DMS114 treated with DMSO at 0.1 percent for 48 hours (cell line): Measurements from ENCODE around the gene PLCE1.
"Not testable (repeated sequence)": the region's sequence is repeated elsewhere in the genome, so short reads cannot be mapped to it uniquely, and the experiment has no call there.

ENCODE experiments used
- DNase-seq: peaks from one replicate; lab custom pipeline; 2025; ENCODE audit not compliant: unreplicated experiment; lab: John Stamatoyannopoulos, UW

Gene PLCE1

DNA sequence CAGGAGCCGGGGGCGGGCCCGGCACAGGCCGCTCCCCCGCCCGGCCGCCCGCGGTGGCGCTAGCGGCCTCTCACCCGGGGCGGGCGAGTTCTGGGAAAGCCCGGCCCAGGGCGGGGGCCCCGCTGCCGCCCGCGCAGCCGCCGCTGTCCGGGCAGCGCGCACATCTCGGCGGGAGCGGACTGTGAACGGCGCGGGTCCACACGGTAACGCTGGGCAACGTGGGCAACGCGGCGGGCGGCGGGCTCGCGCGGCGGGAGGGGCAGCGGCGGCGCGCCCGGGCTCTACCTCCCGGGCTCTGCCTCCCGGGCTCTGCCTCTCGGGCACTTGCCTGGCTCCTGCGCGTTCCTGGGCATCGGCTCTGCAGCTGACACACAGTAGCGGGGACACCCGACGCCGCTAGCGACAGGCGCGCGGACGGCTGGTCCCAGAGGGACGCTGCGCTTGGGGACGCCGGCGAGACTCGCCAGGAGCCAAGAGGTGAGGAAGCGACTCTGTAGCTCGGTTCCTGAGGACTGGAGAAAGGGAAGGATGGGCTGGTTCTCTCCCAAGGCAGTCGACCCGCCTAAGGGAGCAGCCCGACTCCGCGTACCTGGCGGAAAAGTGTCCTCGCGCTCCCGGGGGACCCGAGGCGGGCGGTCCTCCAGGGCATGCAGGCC, at the start of gene PLCE1:
Gene PLCE1 (plus strand): TSS at position 150 of the 656 bp plus-strand sequence. CDS start 37,116 bp downstream, outside the sequence.
- peak; percentile 11 for DNase-seq

- DNase-seq, result no peak
Observed at GRCh38 chr10:93945819-93946218, 47.9 kb upstream of the PLCE1 start.

DNA sequence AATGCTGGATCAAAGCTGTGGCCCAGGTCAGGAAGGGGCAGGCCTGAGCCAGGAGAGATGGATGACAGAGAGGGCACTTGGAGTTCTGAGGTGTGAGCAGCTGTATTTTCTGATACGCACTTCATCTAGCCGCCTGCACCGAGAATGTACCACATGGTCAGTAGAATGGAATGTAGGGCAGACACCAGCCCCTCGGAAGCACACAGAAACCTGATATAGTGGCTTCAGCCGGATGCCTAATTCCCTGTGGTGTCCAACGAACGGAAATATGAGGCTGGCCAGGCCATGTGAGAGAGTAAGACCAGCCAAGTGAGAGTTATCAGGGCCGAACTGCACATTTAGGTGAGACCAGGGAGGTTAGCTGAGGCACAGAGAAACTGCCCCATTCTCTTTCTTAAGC, 46.7 kb upstream of the PLCE1 start:
- DNase-seq, result no peak

- DNase-seq, result no peak
Observed at GRCh38 chr10:93947524-93947923, 46.2 kb upstream of the PLCE1 start.

DNA sequence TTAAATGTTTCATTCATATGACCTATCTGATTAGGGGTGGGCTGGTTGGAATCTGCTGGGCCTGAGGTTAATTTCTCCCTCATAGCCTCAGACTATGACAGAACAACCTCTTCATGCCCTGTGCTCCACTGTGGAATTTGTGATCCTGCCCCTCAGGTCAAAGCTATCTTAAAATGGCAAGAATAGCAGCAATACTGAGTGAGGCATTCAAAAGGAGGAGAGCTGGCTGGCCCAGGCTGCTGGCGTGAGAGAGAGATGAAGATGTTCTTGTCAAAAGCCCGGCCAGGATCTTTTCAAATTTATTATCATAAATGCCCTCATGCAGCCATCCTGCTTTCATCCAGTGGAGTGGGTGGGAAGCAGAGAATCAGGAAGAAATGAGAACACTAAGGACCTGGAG, 41.8 kb upstream of the PLCE1 start:
- DNase-seq, result no peak

DNA sequence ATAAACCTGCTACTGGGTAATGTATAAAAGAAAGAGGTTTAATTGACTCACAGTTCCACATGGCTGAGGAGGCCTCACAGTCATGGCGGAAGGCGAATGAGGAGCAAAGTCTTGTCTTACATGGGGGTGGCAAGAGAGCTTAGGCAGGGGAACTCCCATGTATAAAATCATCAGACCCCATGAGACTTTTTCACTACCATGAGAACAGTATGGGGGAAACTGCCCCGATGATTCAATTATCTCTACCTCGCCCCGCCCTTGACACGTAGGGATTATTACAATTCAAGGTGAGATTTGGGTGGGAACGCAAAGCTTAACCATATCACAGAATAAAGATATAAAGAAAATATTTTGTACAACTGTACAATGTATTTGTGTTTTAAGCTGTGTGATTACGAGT, 39.4 kb upstream of the PLCE1 start:
- DNase-seq, result no peak

DNA sequence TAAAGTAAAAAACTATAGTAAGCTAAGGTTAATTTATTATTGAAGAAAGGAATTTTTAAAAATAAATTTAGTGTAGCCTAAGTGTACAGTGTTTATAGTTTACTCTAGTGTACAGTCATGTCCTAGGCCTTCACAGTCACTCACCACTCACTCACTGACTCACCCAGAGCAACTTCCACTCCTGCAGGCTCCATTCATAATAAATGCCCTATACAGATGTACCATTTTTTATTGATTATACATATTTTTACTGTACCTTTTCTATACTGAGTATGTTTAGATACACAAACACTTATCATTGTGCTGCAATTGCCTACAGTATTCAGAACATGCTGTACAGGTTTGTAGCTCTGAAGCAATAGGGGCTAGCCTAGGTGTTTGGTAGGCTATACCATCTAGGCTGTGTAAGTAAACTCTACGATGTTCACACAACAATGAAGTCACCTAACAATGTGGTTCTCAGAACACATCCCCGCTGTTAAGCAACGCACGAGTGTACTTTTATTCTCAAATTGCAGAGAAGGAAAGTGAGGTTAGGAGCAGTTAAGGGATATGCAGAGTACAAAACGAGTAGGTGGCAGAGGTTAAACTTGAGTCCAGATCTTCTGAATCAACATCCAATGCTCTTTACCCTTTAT, 38.9 kb upstream of the PLCE1 start:
- DNase-seq, result no peak

DNA sequence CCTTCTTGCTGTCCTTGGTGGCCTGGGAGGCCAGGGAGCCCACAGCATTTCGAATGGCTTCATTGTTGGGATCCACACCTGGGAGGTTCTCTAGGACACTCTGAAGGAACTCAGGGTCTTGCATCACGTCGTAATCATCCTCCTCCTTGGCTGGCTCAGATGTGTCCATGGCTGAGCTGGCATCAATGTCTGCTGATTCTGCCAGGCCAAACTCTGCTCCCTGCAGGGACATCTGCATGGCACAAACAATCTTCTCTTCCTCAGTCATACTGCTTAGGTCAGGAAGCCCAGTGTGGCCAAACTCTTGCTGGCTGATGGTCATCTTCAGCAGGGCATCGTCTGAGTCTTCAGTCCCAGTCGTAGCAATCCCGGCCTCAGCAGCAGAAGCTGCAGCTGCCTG, 34.9 kb upstream of the PLCE1 start:
- DNase-seq, result no peak

GRCh38 chr10:93960988-93961387, 32.7 kb upstream of the PLCE1 start:
- not testable (repeated sequence) for DNase-seq

- DNase-seq, result no peak
Observed at GRCh38 chr10:93962973-93963372, 30.8 kb upstream of the PLCE1 start.

DNA sequence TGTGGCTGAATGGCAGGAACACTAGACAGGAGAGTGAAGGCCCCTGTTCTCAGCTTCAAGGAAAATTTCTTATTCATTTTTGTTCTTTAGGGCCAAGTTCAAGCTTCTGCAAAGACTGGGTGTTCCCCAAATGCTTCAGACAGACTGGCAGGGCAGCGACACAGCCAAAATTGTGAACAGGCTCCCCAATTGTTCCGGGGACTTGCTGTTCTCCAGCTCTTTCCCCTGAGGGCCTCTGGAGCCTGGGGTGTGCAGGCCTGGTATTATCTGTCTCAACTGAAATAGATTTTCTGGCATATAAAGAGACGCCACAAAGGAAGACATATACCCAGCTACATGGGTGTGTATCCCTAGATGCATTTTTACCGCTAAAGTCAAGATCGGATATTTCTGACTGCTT, 30.3 kb upstream of the PLCE1 start:
- no peak for DNase-seq

- DNase-seq, result no peak
Observed at GRCh38 chr10:93965911-93966310, 27.8 kb upstream of the PLCE1 start.

DNA sequence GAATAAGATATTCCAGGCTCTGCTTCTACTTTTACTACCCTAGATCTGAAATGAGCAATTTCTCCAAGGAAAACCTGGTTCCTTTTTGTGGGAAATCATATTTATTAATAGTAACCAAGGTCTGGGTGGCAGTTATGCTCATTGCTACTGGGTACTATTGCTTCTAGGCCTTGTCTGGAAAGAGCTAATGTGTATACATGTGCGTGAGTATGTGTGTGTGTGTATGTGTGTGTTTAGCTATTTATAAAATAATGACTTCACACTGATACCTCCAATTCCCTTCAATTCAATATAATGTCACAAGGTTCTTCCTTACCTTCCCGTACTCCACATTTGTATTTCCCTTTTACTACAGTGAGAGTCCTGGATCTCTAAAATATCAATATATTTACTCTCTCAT, 26.0 kb upstream of the PLCE1 start:
- DNase-seq, result no peak

- no peak for DNase-seq
Observed at GRCh38 chr10:93968540-93968945, 25.2 kb upstream of the PLCE1 start.

- DNase-seq, result not testable (repeated sequence)
Observed at GRCh38 chr10:93970433-93971010, 23.2 kb upstream of the PLCE1 start.

GRCh38 chr10:93973748-93974445, 19.8 kb upstream of the PLCE1 start:
- DNase-seq, result no peak

- DNase-seq, result no peak
Observed at GRCh38 chr10:93977442-93977841, 16.3 kb upstream of the PLCE1 start.

DNA sequence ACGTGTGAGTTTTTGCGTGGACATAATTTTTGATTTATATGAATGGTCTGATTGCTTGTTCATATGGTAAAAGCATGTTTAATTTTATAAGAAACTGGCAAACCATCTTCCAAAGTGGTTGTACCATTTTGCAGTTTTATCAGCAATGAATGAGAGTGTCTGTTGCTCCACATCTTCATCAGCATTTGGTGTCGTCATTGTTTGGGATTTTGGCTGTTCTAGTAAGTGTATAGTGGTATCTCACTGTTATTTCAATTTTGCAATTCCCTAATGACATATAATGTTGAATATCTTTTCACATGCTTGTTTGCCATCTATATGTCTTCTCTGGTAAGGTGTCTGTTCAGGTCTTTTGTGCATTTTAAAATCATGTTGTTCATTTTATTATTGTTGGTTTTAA, 13.2 kb upstream of the PLCE1 start:
- DNase-seq, result no peak

DNA sequence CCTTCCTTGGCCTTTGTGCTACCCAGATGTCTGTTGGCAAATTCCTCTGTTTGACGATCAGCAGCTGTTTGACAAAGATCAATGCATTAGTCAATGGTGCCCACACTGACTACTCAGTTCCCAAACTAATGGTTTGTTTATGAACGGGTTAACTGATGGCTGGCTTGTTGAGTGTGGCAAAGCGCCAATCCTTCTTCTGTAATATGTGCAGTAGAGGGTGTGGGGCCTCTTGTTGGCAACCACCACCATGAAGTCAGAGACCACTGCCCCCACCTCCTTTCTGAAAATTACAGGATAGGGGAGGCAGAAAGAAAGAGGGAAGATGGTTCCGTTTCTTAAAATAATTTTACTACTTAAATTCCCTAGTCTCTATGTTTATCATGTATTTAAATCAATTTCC, 2.6 kb upstream of the PLCE1 start:
- no peak for DNase-seq

GRCh38 chr10:93991596-93992284, 2.0 kb upstream of the PLCE1 start:
- DNase-seq, result no peak

- peak; percentile 25 for DNase-seq
Observed at GRCh38 chr10:93992400-93993030, 1.2 kb upstream of the PLCE1 start.
